NCI-H2171 treated with DMSO at 0.1 percent for 48 hours (cell line): ENCODE data around the gene GABPB2.
"Not testable (repeated sequence)": the region's sequence is repeated elsewhere in the genome, so short reads cannot be mapped to it uniquely, and the experiment has no call there.

Experiments used
- DNase-seq: peaks from one replicate; lab custom pipeline; 2025; lab: John Stamatoyannopoulos, UW

The GABPB2 gene

DNA sequence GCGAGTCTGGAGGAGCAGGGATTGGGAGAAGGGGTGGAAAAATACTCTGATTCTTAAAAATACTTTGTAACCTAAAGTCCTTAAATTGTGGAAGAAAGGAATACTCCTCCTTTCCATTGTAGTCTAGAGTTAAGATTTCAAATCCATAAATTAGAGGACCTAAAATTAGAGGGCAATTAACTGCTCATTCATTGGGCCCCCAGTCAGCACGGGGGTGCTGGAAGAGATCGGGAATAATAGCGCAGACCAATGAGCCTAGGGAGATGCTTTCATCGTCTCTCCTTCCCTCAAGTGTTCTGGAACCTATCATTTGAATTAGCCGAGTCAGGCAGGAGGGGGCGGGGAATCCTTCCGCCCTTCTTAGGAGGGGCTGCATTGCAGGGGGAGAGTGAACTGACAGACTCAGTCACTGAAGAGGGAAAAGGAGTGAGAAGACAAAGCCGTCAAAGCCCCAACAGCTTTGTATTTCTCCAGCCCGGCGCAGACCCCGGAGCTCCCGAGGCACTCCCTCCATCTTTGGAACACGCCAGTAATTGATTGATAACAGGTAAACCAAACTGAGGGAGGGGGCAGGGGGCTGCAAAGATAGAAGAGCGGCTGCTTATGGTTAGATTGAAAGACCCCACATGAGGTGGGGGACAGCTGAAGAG, 10.4 kb upstream of the GABPB2 start, which contains the start of gene MLLT11:
TSS of gene MLLT11 (plus strand) at position 391 of the 650 bp plus-strand sequence. CDS start 6,828 bp downstream, outside the sequence.
- DNase-seq = peak; percentile 93

DNA sequence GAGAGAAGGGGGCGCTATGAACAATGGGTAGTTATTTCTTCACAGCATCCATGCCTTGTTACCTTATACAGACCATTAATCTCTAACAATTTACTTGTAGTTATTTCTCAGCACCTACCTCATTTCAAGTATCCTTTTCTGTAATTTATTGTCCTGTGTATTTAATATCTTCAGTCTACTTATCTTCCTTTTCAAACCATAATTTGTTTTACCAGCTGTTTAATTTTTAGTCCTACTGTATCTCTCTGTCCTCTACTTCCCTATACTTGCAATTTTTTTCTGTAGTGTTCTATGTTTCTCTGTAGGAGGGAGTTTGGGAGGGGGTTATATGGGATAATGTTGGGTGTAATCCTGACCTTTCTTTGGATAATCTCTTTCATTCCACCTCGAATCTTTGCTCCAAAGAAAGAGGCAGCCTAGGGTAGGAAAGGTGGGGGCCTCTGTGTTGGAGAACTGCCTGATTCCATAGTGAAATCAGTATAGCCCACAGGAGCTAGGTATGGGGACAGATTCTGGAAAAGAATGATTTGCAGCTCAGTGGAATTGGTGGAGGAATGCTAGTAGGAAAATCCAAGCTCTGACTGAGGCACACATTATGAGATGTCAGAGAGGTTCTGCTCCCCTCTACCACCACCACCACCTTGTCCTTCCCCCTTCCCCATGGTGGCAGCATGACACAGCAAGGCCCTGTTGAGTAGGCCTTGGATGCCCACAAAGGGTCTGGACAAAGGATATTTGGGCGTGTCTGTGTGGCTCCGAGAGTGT, 9.7 kb upstream of the GABPB2 start:
- peak; percentile 54 for DNase-seq

DNA sequence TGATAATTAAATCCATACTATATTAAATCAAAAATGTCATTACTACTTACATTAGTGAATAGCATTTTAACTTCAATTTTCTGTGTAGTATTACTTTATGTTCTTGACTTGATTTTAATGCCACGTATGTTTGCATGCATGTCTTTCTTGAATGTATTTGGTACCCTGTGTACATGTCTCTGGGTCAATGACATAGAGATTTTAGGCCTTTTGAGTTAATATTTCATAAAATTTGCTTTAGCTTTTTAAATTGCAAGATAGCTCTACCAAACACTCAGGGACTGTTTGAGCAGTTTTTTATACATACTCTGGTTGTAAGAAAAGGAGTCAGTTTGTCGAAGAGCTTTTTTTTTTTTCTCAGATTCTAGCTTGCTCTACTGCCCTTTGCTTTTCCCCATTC, 8.9 kb upstream of the GABPB2 start:
- no peak for DNase-seq

DNA sequence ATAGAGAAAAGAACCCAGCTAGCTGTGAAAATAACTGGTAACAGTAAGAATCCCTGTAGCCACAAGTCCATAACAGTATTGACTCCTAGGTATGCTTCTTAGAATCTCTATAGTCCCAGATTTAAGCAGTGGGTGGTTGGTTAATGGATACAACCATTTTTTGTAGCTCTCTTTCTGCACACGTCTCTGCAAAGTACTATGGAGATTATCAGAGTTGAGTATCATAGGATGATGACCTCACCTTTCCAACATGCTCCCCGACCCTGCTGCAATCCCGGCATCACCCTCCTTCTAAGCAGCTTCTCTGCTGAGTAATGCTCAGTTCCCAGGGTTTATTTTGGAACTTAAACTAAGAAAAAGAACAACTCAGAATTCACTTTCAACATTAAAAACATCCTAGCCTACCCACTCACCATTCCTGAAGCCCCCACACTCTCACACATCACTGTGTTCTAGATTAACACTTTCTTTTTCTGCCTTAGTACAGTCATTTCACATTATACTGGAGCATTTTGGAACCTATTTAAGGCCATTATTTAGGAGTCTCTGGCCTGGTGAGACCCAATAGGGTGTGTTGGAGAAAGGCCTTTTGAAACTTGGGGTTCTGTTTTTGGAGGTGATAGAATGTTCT, 7.7 kb upstream of the GABPB2 start:
- DNase-seq = no peak

DNA sequence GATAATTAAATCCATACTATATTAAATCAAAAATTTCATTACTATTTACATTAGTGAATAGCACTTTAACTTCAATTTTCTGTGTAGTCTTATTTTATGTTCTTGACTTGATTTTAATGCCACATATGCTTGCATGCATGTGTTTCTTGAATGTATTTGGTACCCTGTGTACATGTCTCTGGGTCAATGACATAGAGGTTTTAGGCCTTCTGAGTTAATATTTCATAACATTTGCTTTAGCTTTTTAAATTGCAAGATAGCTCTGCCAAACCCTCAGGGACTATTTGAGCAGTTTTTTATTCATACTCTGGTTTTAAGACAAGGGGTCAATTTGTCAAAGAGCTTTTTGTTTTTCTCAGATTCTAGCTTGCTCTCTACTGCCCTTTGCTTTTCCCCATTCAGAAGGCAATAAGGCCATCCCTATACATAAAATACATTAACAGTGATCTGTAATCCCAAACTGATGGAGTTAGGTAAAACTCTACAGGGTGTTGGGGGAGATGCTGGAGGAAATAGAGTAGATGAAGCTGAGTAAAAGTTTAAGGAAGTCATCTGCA, 5.4 kb upstream of the GABPB2 start:
- DNase-seq = no peak

DNA sequence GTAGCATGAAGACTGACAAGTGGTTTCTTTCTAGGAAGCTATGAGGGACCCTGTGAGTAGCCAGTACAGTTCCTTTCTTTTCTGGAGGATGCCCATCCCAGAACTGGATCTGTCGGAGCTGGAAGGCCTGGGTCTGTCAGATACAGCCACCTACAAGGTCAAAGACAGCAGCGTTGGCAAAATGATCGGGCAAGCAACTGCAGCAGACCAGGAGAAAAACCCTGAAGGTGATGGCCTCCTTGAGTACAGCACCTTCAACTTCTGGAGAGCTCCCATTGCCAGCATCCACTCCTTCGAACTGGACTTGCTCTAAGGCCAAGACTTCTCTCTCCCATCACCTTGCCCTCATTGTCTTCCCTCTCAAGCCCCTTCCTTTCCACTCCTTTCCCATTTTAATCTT, 3.4 kb upstream of the GABPB2 start:
- no peak for DNase-seq

DNA sequence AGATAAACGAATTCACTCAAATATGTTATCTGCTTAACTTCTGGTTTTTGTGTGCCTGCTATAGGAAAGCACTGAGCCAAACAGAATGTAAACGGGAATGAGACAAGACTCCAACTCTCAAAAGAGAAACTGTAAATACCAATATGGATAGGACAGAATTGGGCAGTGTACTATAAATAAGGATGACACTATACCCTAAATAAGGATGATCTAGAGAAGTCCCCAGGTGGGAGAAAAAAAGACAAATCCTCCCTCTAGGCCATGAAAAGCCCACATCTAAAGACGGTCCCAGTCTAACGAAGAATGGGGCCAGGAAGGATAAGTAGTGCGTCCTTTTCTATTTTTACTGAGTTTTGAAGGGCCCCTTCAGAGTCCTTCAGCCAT, 1.5 kb upstream of the GABPB2 start:
- DNase-seq = no peak

DNA sequence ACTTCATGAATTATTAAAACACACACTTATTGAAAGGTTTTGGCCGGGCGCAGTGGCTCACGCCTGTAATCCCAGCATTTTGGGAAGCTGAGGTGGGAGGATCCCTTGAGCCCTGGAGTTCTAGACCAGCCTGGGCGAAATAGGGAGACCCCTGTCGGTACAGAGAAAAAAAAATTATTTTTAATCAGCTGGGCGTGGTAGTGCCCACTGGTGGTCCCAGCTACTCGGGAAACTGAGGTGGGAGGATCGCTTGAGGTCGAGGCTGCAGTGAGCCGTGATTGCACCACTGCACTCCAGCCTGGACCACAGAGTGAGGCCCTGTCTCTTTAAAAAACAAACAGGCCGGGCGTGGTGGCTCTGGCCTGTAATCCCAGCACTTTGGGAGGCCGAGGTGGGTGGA, 1.7 kb downstream of the GABPB2 start:
- no peak for DNase-seq

DNA sequence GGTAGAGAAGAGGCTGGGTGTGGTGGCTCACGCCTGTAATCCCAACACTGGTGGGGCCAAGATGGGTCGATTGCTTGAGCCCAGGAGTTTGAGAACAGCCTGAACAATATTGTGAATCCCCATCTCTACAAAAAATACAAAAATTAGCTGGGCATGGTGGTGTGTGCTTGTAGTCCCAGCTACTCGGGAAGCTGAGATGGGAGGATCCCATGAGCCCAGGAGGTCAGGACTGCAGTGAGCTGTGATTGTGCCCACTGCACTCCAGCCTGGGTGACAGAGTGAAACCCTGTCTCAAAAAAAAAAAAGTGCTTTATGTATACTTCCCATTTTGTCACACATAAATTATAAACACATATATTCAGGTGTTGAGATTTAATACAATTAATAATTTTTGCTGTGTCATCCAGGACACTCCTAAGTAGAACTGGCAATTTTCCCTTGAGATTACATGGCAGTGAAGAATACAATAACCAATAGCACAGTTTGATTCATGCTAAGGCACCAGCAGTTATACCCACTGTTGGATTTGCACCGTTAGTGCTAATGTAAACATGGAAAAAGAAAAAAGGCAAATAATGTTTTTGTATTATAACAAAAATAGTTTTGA, 15.5 kb downstream of the GABPB2 start:
- no peak for DNase-seq

DNA sequence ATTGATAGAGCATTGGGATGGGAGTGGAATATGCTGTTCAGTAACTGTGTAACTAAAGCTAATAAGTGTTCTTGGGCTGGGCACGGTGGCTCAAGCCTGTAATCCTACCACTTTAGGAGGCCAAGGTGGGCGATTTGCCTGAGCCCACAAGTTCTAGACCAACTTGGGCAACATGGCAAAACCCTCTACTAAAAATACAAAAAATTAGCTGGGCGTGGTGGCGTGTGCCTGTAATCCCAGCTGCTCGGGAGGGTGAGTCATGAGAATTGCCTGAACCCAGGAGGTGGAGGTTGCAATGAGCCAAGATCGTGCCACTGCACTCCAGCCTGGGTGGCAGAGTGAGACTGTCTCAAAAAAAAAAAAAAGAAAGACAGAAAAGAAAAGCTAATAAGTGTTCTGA, 26.9 kb downstream of the GABPB2 start:
- DNase-seq = not testable (repeated sequence)

DNA sequence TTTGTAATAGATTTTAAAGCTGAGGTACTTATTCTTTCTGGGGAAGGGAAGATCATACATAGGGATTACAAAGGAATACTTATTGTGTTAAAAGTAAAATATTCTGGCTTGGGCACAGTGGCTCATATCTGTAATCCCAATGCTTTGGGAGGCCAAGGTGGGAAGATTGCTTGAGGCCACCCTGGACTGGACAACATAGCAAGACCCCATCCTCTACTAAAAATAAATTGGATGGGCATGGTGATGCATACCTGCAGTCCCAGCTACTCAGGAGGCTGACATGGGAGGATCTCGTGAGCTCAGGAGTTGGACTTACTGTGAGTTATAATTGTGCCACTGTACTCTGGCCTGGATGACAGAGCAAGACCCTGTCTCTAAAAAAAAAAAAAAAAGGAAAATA, 27.6 kb downstream of the GABPB2 start:
- DNase-seq = no peak

DNA sequence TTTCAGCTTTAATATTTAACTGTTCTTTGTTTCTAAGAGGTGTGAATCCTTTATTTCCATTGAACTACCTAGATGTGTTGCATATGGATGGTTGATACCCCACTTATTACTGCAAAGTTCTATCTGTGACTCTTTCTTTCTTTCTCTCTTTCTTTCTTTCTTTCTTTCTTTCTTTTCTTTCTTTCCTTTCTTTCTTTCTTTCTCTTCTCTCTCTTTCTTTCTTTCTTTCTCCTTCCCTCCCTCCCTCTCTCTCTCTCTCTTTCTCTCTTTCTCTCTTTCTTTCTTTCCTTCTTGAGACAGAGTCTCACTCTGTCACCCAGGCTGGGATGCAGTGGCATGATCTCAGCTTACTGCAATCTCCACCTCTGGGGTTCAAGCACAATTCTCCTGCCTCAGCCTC, 34.1 kb downstream of the GABPB2 start:
- DNase-seq = no peak

DNA sequence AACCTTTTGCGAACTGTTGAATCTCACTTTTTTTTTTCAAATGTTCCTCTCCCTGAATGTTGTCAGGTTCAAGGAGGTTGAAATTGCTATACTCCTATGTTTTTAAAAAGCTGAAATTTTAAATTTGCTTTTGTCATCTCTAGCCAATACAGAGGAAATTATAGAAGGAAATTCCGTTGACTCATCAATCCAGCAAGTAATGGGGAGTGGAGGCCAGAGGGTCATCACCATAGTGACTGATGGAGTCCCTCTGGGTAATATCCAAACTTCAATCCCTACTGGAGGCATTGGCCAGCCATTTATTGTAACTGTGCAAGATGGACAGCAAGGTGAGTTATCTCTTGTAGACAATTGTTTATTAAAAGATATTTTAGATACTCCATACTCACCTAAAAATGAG, 36.3 kb downstream of the GABPB2 start:
- no peak for DNase-seq

DNA sequence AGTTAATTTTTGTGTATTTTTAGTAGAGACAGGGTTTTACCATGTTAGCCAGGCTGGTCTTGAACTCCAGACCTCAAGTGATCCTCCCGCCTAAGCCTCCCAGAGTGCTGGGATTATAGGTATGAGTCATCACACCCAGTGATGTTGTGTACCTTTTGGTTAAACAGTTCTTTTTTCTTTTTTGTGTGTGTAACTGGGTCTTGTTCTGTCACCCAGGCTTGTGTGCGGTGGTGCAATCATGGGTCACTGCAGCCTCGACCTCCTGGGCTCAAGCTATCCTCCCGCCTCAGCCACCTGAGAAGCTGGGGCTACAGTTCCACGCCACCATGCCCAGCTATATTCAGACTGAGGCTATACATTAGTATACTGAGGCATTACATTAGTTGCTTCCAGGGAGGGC, 37.8 kb downstream of the GABPB2 start:
- no peak for DNase-seq

DNA sequence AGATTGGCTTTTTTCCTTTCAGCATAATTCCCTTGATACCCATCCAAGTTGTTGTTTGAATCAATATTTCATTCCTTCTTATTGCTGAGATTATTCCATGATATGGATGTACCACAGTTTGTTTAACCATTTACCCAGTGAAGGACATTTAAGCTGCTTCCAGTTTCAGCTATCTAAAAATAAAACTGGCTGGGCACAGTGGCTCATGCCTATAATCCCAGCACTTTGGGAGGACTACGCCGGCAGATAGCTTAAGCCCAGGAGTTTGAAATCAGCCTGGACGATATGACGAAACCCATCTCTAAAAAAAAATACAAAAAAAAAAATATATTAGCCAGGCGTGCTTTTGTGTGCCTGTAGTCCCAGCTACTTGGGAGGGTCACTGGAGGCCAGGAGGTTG, 43.3 kb downstream of the GABPB2 start:
- no peak for DNase-seq

DNA sequence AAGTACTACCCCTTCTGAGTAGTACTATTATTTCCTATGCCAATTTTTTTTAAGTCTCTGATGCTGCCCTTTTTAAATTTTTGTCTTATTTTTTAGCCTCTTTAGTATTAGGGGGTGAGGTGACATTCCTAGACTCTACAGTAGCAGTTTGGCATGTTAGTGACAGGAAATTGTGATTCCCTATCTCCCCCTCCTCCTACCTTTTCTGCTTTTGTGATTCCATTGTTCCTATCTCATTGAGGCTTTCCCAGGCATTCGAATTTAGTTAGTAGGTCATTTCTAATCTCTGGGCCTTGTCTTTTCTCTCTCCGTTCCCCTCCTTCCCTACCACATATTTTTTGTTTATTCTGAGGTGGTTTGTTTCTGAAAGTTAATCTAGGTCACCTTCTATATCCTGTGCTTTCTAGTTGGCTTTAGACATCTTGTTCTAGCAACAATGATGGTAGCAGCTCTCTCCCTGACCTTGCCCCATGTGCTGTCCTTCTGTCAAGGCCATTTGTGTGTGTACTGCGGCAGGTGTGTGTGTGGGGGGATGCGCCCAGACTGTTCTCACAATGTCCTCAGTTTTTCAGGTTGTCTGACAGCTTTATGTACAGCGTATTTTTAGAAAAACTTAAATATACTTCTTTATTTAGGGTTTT, 54.3 kb downstream of the GABPB2 start:
- no peak for DNase-seq

DNA sequence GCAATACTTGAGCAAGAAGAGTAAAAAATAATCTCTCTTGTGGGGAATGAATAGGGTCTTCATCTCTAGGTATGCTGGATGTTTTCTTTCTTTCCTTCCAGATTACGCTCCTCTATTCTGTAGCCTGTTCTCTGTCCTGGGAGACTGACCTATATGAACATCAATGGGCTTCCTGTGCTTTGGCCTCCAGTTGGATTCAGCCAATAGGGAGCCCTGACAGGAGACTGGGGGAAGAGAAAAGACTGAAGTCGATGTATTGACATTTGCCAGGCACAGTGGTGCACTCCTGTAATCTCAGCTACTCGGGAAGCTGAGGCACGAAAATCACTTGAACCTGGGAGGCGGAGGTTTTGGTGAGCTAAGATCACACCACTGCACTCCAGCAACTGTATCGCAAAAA, 58.2 kb downstream of the GABPB2 start:
- no peak for DNase-seq

DNA sequence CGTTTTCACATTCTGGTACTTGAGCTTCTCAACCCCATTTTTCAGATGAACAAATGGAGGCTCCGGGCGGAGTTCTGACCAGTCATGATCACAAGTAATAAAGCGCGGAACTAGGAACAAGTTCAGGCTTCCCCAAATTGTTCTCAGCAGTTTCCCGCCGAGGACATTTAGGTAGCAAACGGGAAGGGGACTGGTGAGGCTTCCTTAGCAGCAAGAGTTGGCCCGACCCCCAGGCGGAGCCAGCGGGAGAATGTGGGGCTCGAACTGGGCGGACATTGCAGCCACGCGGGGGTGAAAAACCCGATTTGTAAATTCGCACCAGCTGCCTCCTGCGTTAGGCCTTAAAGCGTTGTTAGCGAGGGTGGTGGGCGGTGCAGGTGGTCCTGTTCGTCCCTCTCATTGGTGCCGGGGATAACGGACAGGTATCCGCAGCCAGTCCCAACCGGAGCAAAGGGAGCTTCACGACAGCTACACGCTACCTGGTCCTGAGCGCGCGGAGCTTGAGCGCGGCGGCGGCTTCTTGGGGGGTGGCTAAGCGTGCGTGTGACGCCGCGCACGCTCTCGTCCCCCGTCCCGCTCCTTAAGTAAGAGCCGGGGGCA, 60.5 kb downstream of the GABPB2 start:
- DNase-seq = no peak

DNA sequence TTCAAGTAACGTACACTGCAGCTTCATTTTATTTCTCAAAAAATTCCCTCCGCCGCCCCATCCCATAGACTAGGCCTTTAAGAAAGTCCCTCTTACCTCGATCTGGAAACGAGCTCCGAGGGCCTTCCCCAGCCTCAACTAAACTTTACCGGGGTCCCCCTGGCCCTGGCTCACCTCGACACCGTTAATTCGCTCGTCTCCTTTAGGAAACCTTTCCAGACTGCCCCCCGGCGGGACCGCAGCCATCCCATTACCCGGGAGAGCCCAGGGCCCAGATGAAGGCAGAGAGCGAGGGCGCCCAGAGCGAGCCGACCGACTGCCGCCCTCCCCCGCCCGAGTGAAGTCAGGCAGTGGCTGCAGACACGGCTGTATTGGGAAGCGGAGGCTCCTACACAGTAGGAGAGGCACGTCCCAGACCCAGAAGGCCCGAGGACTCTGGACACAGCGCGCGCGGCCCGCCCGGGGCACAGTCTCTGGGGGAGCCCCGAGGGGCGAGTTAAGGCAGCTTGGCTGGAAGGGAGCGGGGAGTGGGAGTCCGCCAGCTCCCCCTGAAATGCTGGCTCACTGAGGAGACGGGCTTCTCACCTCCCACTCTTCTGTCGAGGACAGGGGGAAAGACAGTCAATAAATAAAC, 61.3 kb downstream of the GABPB2 start:
- no peak for DNase-seq

DNA sequence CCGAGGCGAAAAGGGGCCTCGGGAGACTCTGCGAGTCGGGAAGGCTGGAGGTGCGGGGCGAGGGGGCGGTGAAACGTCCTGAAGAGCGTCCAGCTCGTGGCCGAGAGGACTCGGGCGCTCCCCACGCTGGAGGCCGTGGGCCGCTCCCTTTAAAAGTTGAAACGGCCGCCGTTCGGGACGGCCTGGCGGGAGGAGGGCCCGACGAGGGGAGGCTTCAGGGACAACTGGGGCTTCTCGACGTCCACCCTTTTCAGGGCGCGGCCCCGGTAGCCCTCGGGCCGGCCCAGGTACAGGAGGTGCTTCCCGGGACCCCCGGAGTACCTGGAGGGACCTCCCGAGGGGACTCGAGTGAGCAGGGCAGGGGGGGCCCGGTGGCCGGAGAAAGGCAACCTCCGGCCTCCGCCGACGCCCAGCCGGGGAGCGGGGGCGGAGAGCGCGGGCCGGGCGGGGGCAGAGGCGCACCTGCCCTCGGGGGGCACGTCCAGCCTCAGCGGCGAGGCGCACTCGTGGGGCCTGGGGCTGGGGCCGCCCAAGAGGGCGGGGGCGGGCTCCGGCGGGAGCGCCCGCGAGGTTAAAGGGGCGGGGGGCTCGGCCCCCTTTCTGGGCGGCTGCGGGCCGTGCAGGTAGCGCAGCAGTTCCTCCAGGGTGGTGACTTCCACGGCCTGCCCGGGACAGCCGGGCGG, 61.9 kb downstream of the GABPB2 start:
- DNase-seq = no peak
